B cell (primary cell): ENCODE measurements around the gene TENM4.

Experiments
- CTCF ChIP-seq: fragments of 200-600 bp; IDR thresholded peaks from one replicate; pipeline ENCODE4 v1.8.0; 2022; ENCODE audit warnings: antibody characterized with exemption, mild to moderate bottlenecking
- EZH2 ChIP-seq: IDR thresholded peaks from 2 replicates; pipeline ENCODE4 v1.6.1; 2012; ENCODE audit warnings: borderline replicate concordance, low read depth, mild to moderate bottlenecking, moderate library complexity, low read length; ENCODE audit not compliant: insufficient read depth, poor library complexity, severe bottlenecking

- TF ChIP-seq CTCF: no peak
- no peak for TF ChIP-seq EZH2
Measured at GRCh38 chr11:79193663-79194310, 247.0 kb downstream of the TENM4 start.
